Retinal pigment epithelial cell (primary cell): ENCODE measurements around the gene LAMC2.
"Not testable (repeated sequence)": the region's sequence is repeated elsewhere in the genome, so short reads cannot be mapped to it uniquely, and the experiment has no call there.

Source experiments
- DNase-seq: peaks from one replicate; pipeline ENCODE4 v3.0.0-alpha.2; 2010; ENCODE audit warnings: low read depth
- H3K4me3 ChIP-seq: 2 replicates; pipeline ENCODE4 v1.5.1; 2011; ENCODE audit warnings: mild to moderate bottlenecking, low read length, control low read depth, moderate library complexity
- CTCF ChIP-seq: conservative IDR thresholded peaks from 2 replicates; pipeline ENCODE4 v1.5.1; 2011; ENCODE audit warnings: low read depth, low read length, control low read depth, inconsistent platforms

The LAMC2 gene

GRCh38 chr1:183144752-183145151 lies 41.3 kb upstream of the LAMC2 start:
- no peak for TF ChIP-seq CTCF
- no peak for DNase-seq

GRCh38 chr1:183147735-183148134 lies 38.3 kb upstream of the LAMC2 start:
- no peak for TF ChIP-seq CTCF
- H3K4me3 ChIP-seq: no peak overlapping the region
- DNase-seq: no peak

More at GRCh38 chr1:183144752-183145151, 41.3 kb upstream of the LAMC2 start:
- H3K4me3 ChIP-seq: no peak overlapping the region

- TF ChIP-seq CTCF: no peak
- DNase-seq: peak; percentile 72
- H3K4me3 ChIP-seq: no peak overlapping the region
These were observed 37.5 kb upstream of the LAMC2 start for GRCh38 chr1:183148599-183148998.

- TF ChIP-seq CTCF: no peak
- H3K4me3 ChIP-seq: no peak overlapping the region
- no peak for DNase-seq
These were observed 36.8 kb upstream of the LAMC2 start for GRCh38 chr1:183149273-183149672.

GRCh38 chr1:183150032-183150431 lies 36.0 kb upstream of the LAMC2 start:
- not testable (repeated sequence) for DNase-seq, H3K4me3 ChIP-seq

- no peak overlapping the region for H3K4me3 ChIP-seq
- no peak for DNase-seq
- no peak for TF ChIP-seq CTCF
These were observed 35.6 kb upstream of the LAMC2 start for GRCh38 chr1:183150445-183150844.

- no peak for DNase-seq
- TF ChIP-seq CTCF: no peak
- H3K4me3 ChIP-seq: no peak overlapping the region
These were observed 33.9 kb upstream of the LAMC2 start for GRCh38 chr1:183152180-183152579.

GRCh38 chr1:183155939-183156338 lies 30.1 kb upstream of the LAMC2 start:
- no peak for TF ChIP-seq CTCF
- no peak for DNase-seq
- H3K4me3 ChIP-seq: no peak overlapping the region
